GM12865 (cell line): ENCODE results near the gene DIPK1B.
"Not testable (repeated sequence)": the region's sequence is repeated elsewhere in the genome, so short reads cannot be mapped to it uniquely, and the experiment has no call there.

Experiments
- DNase-seq: peaks from one replicate; pipeline ENCODE4 v3.0.0; 2010; ENCODE audit warnings: low read depth
- H3K4me3 ChIP-seq: 2 replicates; pipeline ENCODE4 v1.5.1; 2011; ENCODE audit warnings: mild to moderate bottlenecking, low read depth, low read length, control low read depth
- TF ChIP-seq, protein P1 (sequence below): IDR thresholded peaks from 2 replicates; pipeline ENCODE4 v1.5.1; 2011; ENCODE audit warnings: low read length, control low read depth, low read depth, inconsistent platforms; ENCODE audit not compliant: insufficient read depth; ENCODE audit errors: missing control alignments

Gene DIPK1B

DNA sequence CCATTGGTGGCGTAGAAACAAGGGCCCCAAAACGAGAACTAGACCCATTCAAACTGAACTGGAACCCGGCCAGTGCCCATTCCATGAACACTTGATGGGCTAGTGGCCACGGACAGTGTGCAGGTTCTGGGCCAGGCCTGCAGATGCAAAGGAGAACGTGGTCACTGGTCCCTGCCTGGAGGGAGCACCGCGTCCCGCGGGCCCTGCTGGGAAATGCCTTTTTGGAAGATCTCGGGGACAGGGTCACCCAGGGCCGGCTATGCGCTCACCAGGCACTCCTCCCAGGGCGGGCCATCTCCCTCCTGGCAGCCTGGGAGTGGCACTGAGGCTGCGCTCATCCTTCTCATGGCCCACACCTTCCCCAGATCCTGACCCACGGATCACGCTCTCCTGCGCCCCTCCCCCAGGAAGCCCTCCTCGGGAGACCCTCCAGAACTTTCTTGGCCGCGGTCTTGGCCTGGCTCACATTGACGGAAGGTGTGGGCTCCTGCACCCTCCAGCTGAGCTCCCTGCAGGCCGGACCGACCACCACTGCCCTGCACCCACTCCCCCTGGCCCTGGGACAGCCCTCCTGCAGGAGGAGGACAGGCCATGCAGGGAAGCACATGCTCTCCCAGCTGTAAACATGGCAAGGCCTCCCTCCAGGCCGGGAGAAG lies 2.8 kb upstream of the DIPK1B start:
- no peak for DNase-seq
- TF ChIP-seq, protein P1, sequence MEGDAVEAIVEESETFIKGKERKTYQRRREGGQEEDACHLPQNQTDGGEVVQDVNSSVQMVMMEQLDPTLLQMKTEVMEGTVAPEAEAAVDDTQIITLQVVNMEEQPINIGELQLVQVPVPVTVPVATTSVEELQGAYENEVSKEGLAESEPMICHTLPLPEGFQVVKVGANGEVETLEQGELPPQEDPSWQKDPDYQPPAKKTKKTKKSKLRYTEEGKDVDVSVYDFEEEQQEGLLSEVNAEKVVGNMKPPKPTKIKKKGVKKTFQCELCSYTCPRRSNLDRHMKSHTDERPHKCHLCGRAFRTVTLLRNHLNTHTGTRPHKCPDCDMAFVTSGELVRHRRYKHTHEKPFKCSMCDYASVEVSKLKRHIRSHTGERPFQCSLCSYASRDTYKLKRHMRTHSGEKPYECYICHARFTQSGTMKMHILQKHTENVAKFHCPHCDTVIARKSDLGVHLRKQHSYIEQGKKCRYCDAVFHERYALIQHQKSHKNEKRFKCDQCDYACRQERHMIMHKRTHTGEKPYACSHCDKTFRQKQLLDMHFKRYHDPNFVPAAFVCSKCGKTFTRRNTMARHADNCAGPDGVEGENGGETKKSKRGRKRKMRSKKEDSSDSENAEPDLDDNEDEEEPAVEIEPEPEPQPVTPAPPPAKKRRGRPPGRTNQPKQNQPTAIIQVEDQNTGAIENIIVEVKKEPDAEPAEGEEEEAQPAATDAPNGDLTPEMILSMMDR, result no peak
- no peak overlapping the region for H3K4me3 ChIP-seq

DNA sequence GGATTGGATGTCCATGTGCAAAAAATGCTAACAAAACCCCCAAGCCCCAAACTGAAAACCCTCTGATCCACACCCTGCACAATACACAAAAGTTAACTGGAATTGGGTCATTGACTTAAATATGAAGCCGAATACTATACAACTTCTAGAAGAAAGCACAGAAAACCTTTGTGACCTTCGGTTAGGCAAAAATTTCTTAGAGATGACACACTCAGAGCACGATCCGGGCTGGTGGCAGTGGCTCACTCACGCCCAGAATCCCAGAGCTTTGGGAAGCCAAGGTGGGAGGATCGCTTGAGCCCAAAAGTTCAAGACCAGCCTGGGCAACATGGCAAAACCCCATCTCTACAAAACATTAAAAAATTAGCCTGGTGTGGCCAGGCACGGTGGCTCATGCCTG lies 1.8 kb upstream of the DIPK1B start:
- DNase-seq, result no peak
- TF ChIP-seq, protein P1, result no peak
- H3K4me3 ChIP-seq, result no peak overlapping the region

DNA sequence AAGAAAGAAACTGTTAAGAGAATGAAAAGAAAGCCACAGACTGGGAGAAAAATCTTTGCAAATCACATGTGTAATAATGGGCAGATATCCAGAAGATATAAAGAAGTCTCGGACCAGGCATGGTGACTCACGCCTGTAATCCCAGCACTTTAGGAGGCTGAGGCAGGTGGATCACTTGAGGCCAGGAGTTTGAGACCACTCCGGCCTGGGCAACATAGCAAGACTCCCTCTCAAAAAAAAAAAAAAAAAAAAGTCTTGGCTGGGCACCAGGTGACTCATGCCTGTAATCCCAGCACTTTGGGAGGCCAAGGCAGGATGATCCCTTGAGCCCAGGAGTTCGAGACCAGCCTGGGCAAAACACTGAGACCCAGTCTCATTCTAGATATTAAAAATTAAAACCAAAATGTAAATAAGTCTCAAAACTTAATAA lies 1.1 kb upstream of the DIPK1B start:
- H3K4me3 ChIP-seq, DNase-seq: not testable (repeated sequence)

DNA sequence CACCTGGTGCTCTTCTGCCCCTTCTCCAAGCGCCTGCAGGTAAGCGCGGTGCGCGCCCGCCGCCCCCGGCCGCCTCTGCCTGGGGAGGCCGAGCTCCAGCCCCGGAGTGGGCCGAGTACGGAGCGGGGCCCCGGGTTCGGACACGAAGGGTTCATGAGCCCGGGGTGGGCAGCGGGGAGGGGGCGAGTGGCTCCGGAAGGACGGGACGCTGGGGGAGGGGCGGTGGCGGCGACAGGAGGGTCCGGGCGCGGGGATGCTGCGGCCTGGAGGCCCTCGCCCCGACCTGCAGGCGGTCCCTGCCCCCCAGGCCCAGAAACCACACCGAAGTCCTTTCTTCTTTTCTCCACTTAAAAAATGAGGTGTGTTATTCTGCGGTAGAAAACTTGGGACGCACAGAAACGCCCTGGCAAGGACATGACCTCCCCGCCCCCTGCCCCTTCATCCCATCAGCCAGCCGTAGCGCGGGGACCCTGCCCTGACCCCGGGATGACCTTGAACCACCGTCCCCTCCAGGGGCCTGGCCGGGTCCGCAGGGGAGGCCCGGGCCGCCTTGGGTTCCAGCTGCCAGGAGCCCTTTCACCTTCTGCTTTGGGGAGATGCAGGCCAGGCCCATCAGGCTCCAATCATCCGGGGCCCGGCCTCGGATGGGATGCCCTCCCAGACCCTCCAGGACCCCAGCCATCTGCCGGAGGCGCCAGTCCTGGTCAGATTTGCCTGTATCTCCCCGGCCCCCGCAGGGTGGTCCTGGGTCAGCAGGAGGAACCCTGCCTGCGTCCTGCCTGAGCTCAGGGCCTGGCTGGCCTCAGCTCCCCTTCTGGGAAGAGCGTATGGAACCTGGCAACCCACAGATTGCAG lies 545 bp downstream of the DIPK1B start:
- TF ChIP-seq, protein P1, result no peak
- no peak for DNase-seq
- no peak overlapping the region for H3K4me3 ChIP-seq

DNA sequence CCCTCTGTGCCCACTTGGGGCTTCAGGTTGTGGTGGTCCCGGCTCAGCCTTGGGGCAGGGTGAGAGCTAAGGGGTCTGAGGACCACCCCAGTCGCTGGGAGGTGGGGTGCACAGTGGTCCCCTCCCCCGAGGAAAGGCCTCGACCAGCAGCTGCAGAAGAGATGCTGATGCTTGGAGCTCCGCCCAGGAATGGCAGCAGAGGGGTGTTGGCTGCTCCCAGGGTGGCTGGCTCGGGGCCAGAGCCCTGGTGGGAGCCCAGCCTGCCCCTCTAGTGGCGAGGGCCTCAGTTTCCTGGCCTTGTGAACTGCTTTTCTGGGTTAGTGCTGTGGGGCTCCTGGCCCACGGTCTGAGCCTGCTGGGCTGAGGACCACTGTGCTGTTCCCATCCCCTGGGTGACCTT lies 1.2 kb downstream of the DIPK1B start:
- H3K4me3 ChIP-seq, result no peak overlapping the region
- TF ChIP-seq, protein P1, result no peak
- no peak for DNase-seq

DNA sequence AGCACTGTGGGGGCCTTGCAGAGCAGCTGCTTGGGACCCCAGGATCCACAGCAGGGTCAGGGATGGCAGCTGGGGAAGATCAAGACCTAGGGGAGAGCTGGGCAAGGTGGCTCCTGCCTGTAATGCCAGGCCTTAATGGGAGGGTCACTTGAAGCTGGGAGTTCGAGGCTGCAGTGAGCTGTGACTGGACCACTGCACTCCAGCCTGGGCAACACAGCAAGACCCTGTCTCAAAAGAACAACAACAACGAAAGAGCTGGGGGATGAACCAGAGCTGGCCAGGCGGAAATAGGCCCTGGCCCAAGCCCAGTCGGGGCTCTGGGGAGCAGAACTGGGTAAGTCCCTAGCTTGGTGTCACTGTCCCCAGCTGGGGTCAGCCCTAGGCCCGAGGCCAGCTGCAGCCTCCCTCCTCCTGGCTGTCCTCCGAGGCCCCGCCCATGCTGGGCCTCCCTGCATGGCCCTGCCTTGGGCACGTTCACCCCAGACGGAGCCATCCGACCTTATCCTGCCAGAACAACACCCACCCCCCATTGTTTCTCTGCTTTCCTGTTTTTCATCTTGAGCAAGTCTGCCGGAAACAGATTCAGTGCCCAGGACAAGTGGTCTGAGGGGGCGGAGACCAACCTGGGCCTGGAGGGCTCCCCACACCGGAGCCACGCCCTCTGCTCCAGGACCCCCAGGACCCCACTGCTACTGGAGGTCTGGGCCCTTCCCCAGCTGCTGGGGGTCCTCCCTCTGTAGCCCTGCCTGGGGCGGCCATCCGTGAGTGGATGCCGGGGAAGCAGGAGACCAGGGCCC lies 1.9 kb downstream of the DIPK1B start:
- DNase-seq, result no peak
- H3K4me3 ChIP-seq, result no peak overlapping the region
- TF ChIP-seq, protein P1, result no peak

DNA sequence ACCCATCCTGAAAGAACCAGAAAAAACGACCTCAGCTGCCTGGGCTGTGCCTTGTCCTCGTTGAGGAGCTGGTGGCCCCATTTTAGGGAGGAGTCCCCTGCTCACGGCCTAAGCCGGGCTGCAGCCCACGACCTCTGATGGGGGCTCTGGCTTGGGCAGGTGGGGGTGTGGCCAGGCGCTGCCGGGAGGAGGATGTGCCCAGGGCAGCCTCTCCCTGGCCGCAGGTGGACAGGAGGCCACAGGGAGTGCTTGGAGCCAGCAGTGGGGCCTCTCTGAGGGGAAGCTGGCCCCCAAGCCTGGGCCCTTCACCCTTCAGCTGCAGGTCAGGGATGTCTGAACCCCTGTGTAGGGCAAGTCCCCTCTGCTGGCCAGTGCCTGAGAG lies 2.5 kb downstream of the DIPK1B start:
- no peak overlapping the region for H3K4me3 ChIP-seq
- DNase-seq, result no peak
- TF ChIP-seq, protein P1, result no peak
